LNCaP clone FGC (cell line): ENCODE data around the gene CPTP.
"Not testable (repeated sequence)": the region's sequence is repeated elsewhere in the genome, so short reads cannot be mapped to it uniquely, and the experiment has no call there.

ENCODE experiments used
- DNase-seq: peaks from one replicate; pipeline ENCODE4 v3.0.0-alpha.2; 2011; ENCODE audit warnings: low read depth
- H3K4me3 ChIP-seq: 2 replicates; pipeline ENCODE4 v1.5.1; 2011; ENCODE audit warnings: mild to moderate bottlenecking, low read depth, low read length, control low read depth
- CTCF ChIP-seq: IDR thresholded peaks from 2 replicates; pipeline ENCODE4 v1.5.1; 2012; ENCODE audit warnings: mild to moderate bottlenecking; ENCODE audit not compliant: control insufficient read depth, insufficient read depth; ENCODE audit errors: extremely low read depth

CPTP gene

GRCh38 chr1:1312450-1313314 lies 11.9 kb upstream of the CPTP start:
- TF ChIP-seq CTCF, result 0 out of 2 replicates have a peak, but pooled peaks have one; percentile 5
- DNase-seq, result no peak

GRCh38 chr1:1313500-1314236 lies 10.9 kb upstream of the CPTP start:
- TF ChIP-seq CTCF, result no peak
- DNase-seq, result no peak
- H3K4me3 ChIP-seq, result no peak overlapping the region

More at GRCh38 chr1:1312450-1313314, 11.9 kb upstream of the CPTP start:
- H3K4me3 ChIP-seq, result no peak overlapping the region

- no peak for TF ChIP-seq CTCF
- no peak overlapping the region for H3K4me3 ChIP-seq
- DNase-seq, result no peak
These were observed 10.4 kb upstream of the CPTP start for GRCh38 chr1:1314237-1314586.

GRCh38 chr1:1314678-1315335 lies 9.8 kb upstream of the CPTP start:
- H3K4me3 ChIP-seq, result no peak overlapping the region
- no peak for TF ChIP-seq CTCF
- DNase-seq, result no peak

GRCh38 chr1:1315435-1315954 lies 9.1 kb upstream of the CPTP start:
- TF ChIP-seq CTCF, result no peak
- no peak for DNase-seq
- no peak overlapping the region for H3K4me3 ChIP-seq

GRCh38 chr1:1316199-1316598 lies 8.4 kb upstream of the CPTP start:
- not testable (repeated sequence) for DNase-seq, H3K4me3 ChIP-seq

GRCh38 chr1:1317420-1317819 lies 7.2 kb upstream of the CPTP start:
- no peak for TF ChIP-seq CTCF
- H3K4me3 ChIP-seq, result no peak overlapping the region
- DNase-seq, result no peak
